GM18861 (cell line): ENCODE data around the gene CHD1L.
A peak's percentile ranks its signal among the peaks of the same experiment; 100 is the strongest.
"Not testable (repeated sequence)": the region's sequence is repeated elsewhere in the genome, so short reads cannot be mapped to it uniquely, and the experiment has no call there.

Experiments
- ATAC-seq: cut with Tn5 transposase; IDR thresholded peaks from one replicate; pipeline ENCODE4 v1.9.1; 2021; ENCODE audit not compliant: unreplicated experiment

CHD1L gene

GRCh38 chr1:147231032-147231431, 11.5 kb upstream of the CHD1L start:
- not testable (repeated sequence) for ATAC-seq

GRCh38 chr1:147233903-147234302, 8.6 kb upstream of the CHD1L start:
- ATAC-seq: not testable (repeated sequence)

GRCh38 chr1:147235822-147236221, 6.7 kb upstream of the CHD1L start:
- ATAC-seq: no peak

- no peak for ATAC-seq
Measured at GRCh38 chr1:147236448-147236847, 6.0 kb upstream of the CHD1L start.

GRCh38 chr1:147236959-147237791, 5.3 kb upstream of the CHD1L start:
- no peak for ATAC-seq

- no peak for ATAC-seq
Measured at GRCh38 chr1:147238053-147238902, 4.2 kb upstream of the CHD1L start.

GRCh38 chr1:147238925-147239820, 3.3 kb upstream of the CHD1L start:
- no peak for ATAC-seq

GRCh38 chr1:147240131-147240721, 2.3 kb upstream of the CHD1L start:
- ATAC-seq: not testable (repeated sequence)

- no peak for ATAC-seq
Measured at GRCh38 chr1:147241934-147242448, 493 bp upstream of the CHD1L start.

GRCh38 chr1:147243228-147243685, 773 bp downstream of the CHD1L start:
- peak; percentile 4 for ATAC-seq

GRCh38 chr1:147243841-147244240, 1.4 kb downstream of the CHD1L start:
- no peak for ATAC-seq

GRCh38 chr1:147245129-147245528, 2.6 kb downstream of the CHD1L start:
- no peak for ATAC-seq

GRCh38 chr1:147245586-147246021, 3.1 kb downstream of the CHD1L start:
- no peak for ATAC-seq

- ATAC-seq: no peak
Measured at GRCh38 chr1:147246044-147246690, 3.7 kb downstream of the CHD1L start.

GRCh38 chr1:147246910-147247655, 4.6 kb downstream of the CHD1L start:
- ATAC-seq: no peak

GRCh38 chr1:147247656-147248238, 5.3 kb downstream of the CHD1L start:
- no peak for ATAC-seq

GRCh38 chr1:147252540-147252939, 10.1 kb downstream of the CHD1L start:
- no peak for ATAC-seq

- ATAC-seq: no peak
Measured at GRCh38 chr1:147260956-147261355, 18.5 kb downstream of the CHD1L start.
